Trophoblast cell (in vitro differentiated cells and primary cell): Measurements from ENCODE around the gene ERBB4.

Experiments used
- DNase-seq, 2 donors: peaks; one replicate each; pipeline ENCODE4 v3.0.0-alpha.2; 2016
- H2AFZ ChIP-seq: 2 replicates; pipeline ENCODE4 v1.6.1; 2013; ENCODE audit warnings: low read length, moderate library complexity, mild to moderate bottlenecking; ENCODE audit not compliant: insufficient read depth, poor library complexity
- H2AK5ac ChIP-seq: 2 replicates; pipeline ENCODE4 v1.6.1; 2013; ENCODE audit warnings: mild to moderate bottlenecking, low read length
- H2BK120ac ChIP-seq: 2 replicates; pipeline ENCODE4 v1.6.1; 2013; ENCODE audit warnings: low read length, mild to moderate bottlenecking, moderate library complexity; ENCODE audit not compliant: insufficient read depth, poor library complexity
- H2BK12ac ChIP-seq: 2 replicates; pipeline ENCODE4 v1.6.1; 2013; ENCODE audit warnings: mild to moderate bottlenecking, low read length, moderate library complexity
- H2BK5ac ChIP-seq: 2 replicates; pipeline ENCODE4 v1.6.1; 2013; ENCODE audit warnings: low read length, low read depth, moderate library complexity, mild to moderate bottlenecking; ENCODE audit not compliant: poor library complexity
- H3K14ac ChIP-seq: 2 replicates; pipeline ENCODE4 v1.6.1; 2013; ENCODE audit warnings: mild to moderate bottlenecking, low read length
- H3K18ac ChIP-seq: 2 replicates; pipeline ENCODE4 v1.6.1; 2013; ENCODE audit warnings: mild to moderate bottlenecking, low read length
- H3K23ac ChIP-seq: 2 replicates; pipeline ENCODE4 v1.6.1; 2013; ENCODE audit warnings: low read length
- H3K27ac ChIP-seq: 2 replicates; pipeline ENCODE4 v1.5.1; 2013; ENCODE audit warnings: low read depth, mild to moderate bottlenecking, inconsistent platforms, low read length, moderate library complexity
- H3K27me3 ChIP-seq: 2 replicates; pipeline ENCODE4 v1.6.1; 2013; ENCODE audit warnings: inconsistent platforms, mild to moderate bottlenecking, low read length, moderate library complexity; ENCODE audit not compliant: insufficient read depth
- H3K36me3 ChIP-seq, 2 experiments: 1 replicate in 1 of 2; 2 replicates in 1 of 2; pipeline ENCODE4 v1.6.1; 2013; ENCODE audit warnings: low read length in 2 of 2, mild to moderate bottlenecking in 2 of 2, moderate library complexity in 1 of 2; ENCODE audit not compliant: insufficient read depth in 2 of 2, control insufficient read depth in 1 of 2
- H3K4ac ChIP-seq: 2 replicates; pipeline ENCODE4 v1.6.1; 2013; ENCODE audit warnings: low read depth, mild to moderate bottlenecking, low read length, moderate library complexity
- H3K4me1 ChIP-seq, 2 experiments: 1 replicate in 1 of 2; 2 replicates in 1 of 2; pipeline ENCODE4 v1.6.1; 2013; ENCODE audit warnings: low read length in 2 of 2, mild to moderate bottlenecking in 2 of 2, moderate library complexity in 1 of 2; ENCODE audit not compliant: insufficient read depth in 2 of 2, control insufficient read depth in 1 of 2
- H3K4me2 ChIP-seq: 2 replicates; pipeline ENCODE4 v1.6.1; 2013; ENCODE audit warnings: inconsistent platforms, mild to moderate bottlenecking, low read length, moderate library complexity
- H3K4me3 ChIP-seq: 2 replicates; pipeline ENCODE4 v1.5.1; 2013; ENCODE audit warnings: mild to moderate bottlenecking, low read depth, low read length, inconsistent platforms
- H3K79me1 ChIP-seq: one replicate; pipeline ENCODE4 v1.6.1; 2013; ENCODE audit warnings: low read length
- H3K79me2 ChIP-seq: 2 replicates; pipeline ENCODE4 v1.6.1; 2013; ENCODE audit warnings: low read length, mild to moderate bottlenecking; ENCODE audit not compliant: control insufficient read depth, insufficient read depth, poor library complexity
- H3K9ac ChIP-seq: 2 replicates; pipeline ENCODE4 v1.6.1; 2013; ENCODE audit warnings: mild to moderate bottlenecking, low read length
- H3K9me3 ChIP-seq: 2 replicates; pipeline ENCODE4 v1.6.1; 2013; ENCODE audit warnings: low read depth, mild to moderate bottlenecking, control low read depth, inconsistent platforms, low read length; ENCODE audit not compliant: insufficient read depth
- H4K12ac ChIP-seq: 2 replicates; pipeline ENCODE4 v1.6.1; 2013; ENCODE audit warnings: low read depth, mild to moderate bottlenecking, low read length, moderate library complexity
- H4K8ac ChIP-seq: 2 replicates; pipeline ENCODE4 v1.6.1; 2013; ENCODE audit warnings: low read depth, mild to moderate bottlenecking, low read length, moderate library complexity
- H4K91ac ChIP-seq: one replicate; pipeline ENCODE4 v1.6.1; 2013; ENCODE audit warnings: low read depth, mild to moderate bottlenecking, low read length, moderate library complexity
- WGBS: extraction: QIAGEN DNeasy Blood & Tissue Kit; methylation state at CpG from one replicate; pipeline ENCODE4 v1.1.7; 2013; ENCODE audit warnings: missing lambda C conversion rate; ENCODE audit not compliant: insufficient read length, insufficient coverage; ENCODE audit errors: extremely low coverage; 5-methylcytosine and 5-hydroxymethylcytosine counted together

The ERBB4 gene

DNA sequence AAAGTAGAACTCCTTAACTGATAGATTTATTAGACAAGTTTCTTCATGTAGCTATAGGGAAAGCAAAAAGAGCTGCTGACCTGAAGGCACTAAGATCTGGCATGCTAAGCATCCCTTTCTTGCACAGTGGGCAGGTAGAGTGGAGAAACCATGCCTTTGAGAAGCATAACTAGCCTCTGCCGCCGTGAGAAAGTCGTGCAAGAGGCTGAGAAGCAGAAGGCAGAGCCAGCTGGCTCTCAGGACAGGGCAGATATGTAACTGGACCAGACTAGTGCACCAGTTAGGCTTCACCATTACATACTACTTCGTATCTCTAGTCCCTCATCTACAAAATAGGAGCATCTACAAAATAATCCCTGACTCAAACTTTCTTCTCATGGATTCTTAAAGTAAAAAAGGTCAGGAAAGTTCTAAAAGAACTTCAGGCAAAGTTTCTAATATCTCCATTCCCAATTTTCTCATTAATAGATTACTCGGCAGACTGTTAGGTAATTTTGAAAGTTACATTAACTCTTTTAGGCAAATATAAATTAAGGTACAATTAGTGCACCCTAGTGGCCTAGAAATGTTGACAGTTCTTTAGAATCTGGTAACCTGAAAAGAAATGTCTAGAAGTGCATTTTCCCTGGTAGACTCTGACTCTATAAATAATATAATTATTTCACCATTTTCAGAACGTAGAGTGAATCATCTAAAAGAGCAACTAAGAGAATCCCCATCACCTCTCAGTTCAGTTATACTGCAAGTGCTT, 10.3 kb downstream of the ERBB4 start:
- Histone ChIP-seq H4K8ac (no peak overlapping the region), H3K4me1 (peaks cover 0 to 2% of the 10 kb centered on the region in 2 experiments), H2BK120ac (no peak overlapping the region), H3K14ac (no peak overlapping the region), H4K12ac (peak overlapping the region; percentile 75), H3K36me3 (no peaks in the 10 kb centered on the region), H3K4me3 (no peak overlapping the region), H3K9ac (no peak overlapping the region), H3K27me3 (no peaks in the 10 kb centered on the region), H3K23ac (no peak overlapping the region), H2AFZ (no peak overlapping the region), H3K79me2 (no peaks in the 10 kb centered on the region), H3K27ac (no peak overlapping the region), H2BK5ac (no peak overlapping the region), H3K4ac (no peak overlapping the region), H3K79me1 (no peaks in the 10 kb centered on the region), H3K9me3 (no peaks in the 10 kb centered on the region), H2AK5ac (no peak overlapping the region), H4K91ac (no peak overlapping the region), H3K4me2 (no peak overlapping the region), H2BK12ac (no peak overlapping the region), H3K18ac (no peak overlapping the region)
- DNase-seq, result no peak
- WGBS, result no CpG with 5 or more reads among the region's 6 CpGs

GRCh38 chr2:212526059-212526458, 12.5 kb downstream of the ERBB4 start:
- no peak overlapping the region for H2BK120ac ChIP-seq
- H2AFZ ChIP-seq, result no peak overlapping the region
- no peak overlapping the region for H2AK5ac ChIP-seq
- H3K23ac ChIP-seq, result no peak overlapping the region
- no peak overlapping the region for H4K8ac ChIP-seq
- H3K4me3 ChIP-seq, result no peak overlapping the region
- H4K91ac ChIP-seq, result no peak overlapping the region
- no peak overlapping the region for H3K9ac ChIP-seq
- no peak overlapping the region for H3K14ac ChIP-seq
- H3K9me3 ChIP-seq, result no peaks in the 10 kb centered on the region
- no peak overlapping the region for H3K4me2 ChIP-seq
- no peak overlapping the region for H2BK12ac ChIP-seq
- H3K79me2 ChIP-seq, result no peaks in the 10 kb centered on the region
- H3K18ac ChIP-seq, result no peak overlapping the region
- no peak overlapping the region for H4K12ac ChIP-seq
- H3K36me3 ChIP-seq, result no peaks in the 10 kb centered on the region
- H3K4ac ChIP-seq, result no peak overlapping the region
- no peak overlapping the region for H2BK5ac ChIP-seq
- H3K4me1 ChIP-seq, result peaks cover 0 to 2% of the 10 kb centered on the region in 2 experiments
- no peak for DNase-seq
- no peaks in the 10 kb centered on the region for H3K79me1 ChIP-seq
- no CpG with 5 or more reads among the region's 1 CpG for whole genome bisulfite sequencing
- no peak overlapping the region for H3K27ac ChIP-seq
- no peaks in the 10 kb centered on the region for H3K27me3 ChIP-seq

DNA sequence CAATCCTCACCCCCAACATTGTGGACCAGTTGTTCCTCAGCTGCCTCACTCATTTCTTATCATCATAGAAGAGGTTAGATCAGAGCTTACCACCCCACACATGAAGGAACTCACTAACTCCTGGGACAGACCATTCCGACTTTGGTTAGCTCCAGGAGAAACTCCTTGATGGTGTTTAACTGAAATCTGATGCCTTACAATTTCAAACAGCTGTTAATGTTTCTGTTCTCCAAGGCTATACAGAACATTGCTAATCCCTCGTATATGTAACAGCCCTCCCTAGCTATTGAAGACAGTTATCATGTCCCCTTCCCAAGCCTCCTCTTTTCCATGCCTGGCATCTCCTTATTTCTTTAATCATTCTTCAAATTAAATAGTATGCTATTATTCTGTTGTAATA, 14.8 kb downstream of the ERBB4 start:
- WGBS, result no CpG with 5 or more reads among the region's 2 CpGs
- Histone ChIP-seq H3K4me2 (no peak overlapping the region), H3K36me3 (no peaks in the 10 kb centered on the region), H3K9me3 (no peaks in the 10 kb centered on the region), H3K4me1 (peaks cover 0 to 2% of the 10 kb centered on the region in 2 experiments), H2BK12ac (no peak overlapping the region), H3K4ac (no peak overlapping the region), H3K27me3 (no peaks in the 10 kb centered on the region), H3K4me3 (no peak overlapping the region), H3K27ac (no peak overlapping the region), H3K23ac (no peak overlapping the region), H4K12ac (no peak overlapping the region), H3K14ac (no peak overlapping the region), H3K9ac (no peak overlapping the region), H2BK120ac (no peak overlapping the region), H2AFZ (no peak overlapping the region), H3K79me1 (no peaks in the 10 kb centered on the region), H3K79me2 (no peaks in the 10 kb centered on the region), H3K18ac (no peak overlapping the region), H4K8ac (no peak overlapping the region), H4K91ac (no peak overlapping the region), H2BK5ac (no peak overlapping the region), H2AK5ac (no peak overlapping the region)
- DNase-seq, result no peak

GRCh38 chr2:212520340-212520739, 18.3 kb downstream of the ERBB4 start:
- no peak overlapping the region for H2BK5ac ChIP-seq
- H2AK5ac ChIP-seq, result no peak overlapping the region
- H4K91ac ChIP-seq, result no peak overlapping the region
- H3K79me1 ChIP-seq, result no peaks in the 10 kb centered on the region
- no peaks in the 10 kb centered on the region for H3K27me3 ChIP-seq
- WGBS, result no CpG with 5 or more reads among the region's 2 CpGs
- no peak overlapping the region for H3K9ac ChIP-seq
- H2BK120ac ChIP-seq, result no peak overlapping the region
- H3K27ac ChIP-seq, result no peak overlapping the region
- H3K79me2 ChIP-seq, result no peaks in the 10 kb centered on the region
- no peak overlapping the region for H3K4me3 ChIP-seq
- no peak overlapping the region for H4K12ac ChIP-seq
- H3K23ac ChIP-seq, result no peak overlapping the region
- H3K14ac ChIP-seq, result no peak overlapping the region
- H3K4me1 ChIP-seq, result no peaks in the 10 kb centered on the region
- H2AFZ ChIP-seq, result no peak overlapping the region
- no peaks in the 10 kb centered on the region for H3K36me3 ChIP-seq
- H3K9me3 ChIP-seq, result no peaks in the 10 kb centered on the region
- no peak overlapping the region for H3K4ac ChIP-seq
- no peak overlapping the region for H3K18ac ChIP-seq
- no peak overlapping the region for H3K4me2 ChIP-seq
- H2BK12ac ChIP-seq, result no peak overlapping the region
- peak in 1 of 2 donors; percentile 3 for DNase-seq
- H4K8ac ChIP-seq, result no peak overlapping the region
